GM12878 (cell line): Measurements from ENCODE around the gene IRS2. TPM values are rescaled to one million over a fixed set of nuclear protein-coding genes. Genes with fewer than 3 reads are reported as not detected.

ENCODE experiments used
- ATAC-seq: fragments of 200-7000 bp; cut with Tn5 transposase; 3 replicates; pipeline ENCODE4 v1.9.1; 2020; ENCODE audit warnings: mild to moderate bottlenecking, moderate library complexity
- BruUV-seq: library from RNA; stranded (reverse); fragments of 400-500 nt; replicated peaks from 2 replicates; lab custom pipeline; 2021; lab: Mats Ljungman, UMichigan
- CTCF ChIA-PET: fragments of 300-600 bp; sonication (Branson Sonifier 250); formaldehyde crosslinking; extraction: SDS; loops from one replicate; lab custom pipeline; 2021; ENCODE audit warnings: inconsistent platforms; lab: Yijun Ruan, JAX
- POLR2A ChIA-PET: fragments of 350-600 bp; formaldehyde crosslinking; extraction: SDS; loops from one replicate; lab custom pipeline; 2021; ENCODE audit warnings: inconsistent platforms; lab: Charles Lee
- RAD21 ChIA-PET: fragments of 300-600 bp; sonication (Branson Sonifier 250); formaldehyde crosslinking; loops from one replicate; lab custom pipeline; 2023; ENCODE audit warnings: antibody characterized with exemption; ENCODE audit not compliant: unreplicated experiment; lab: Charles Lee
- SMC1A ChIA-PET: fragments of 300-600 bp; sonication (Branson Sonifier 250); formaldehyde crosslinking; loops from one replicate; lab custom pipeline; 2023; ENCODE audit not compliant: unreplicated experiment, uncharacterized antibody; lab: Charles Lee
- DNase-seq: peaks from one replicate; pipeline ENCODE4 v3.0.0-alpha.2; 2011; ENCODE audit warnings: low read depth, low spot score
- FAIRE-seq: peaks from 3 replicates; lab custom pipeline; 2011; peaks lifted over from hg19 to GRCh38; lab: Jason Lieb, UNC
- H2AFZ ChIP-seq: 2 replicates; pipeline ENCODE4 v1.6.0; 2011; ENCODE audit warnings: low read depth, low read length, control low read depth; ENCODE audit not compliant: control insufficient read depth
- H3K27ac ChIP-seq: 2 replicates; pipeline ENCODE4 v1.5.1; 2011; ENCODE audit warnings: control low read depth; ENCODE audit not compliant: control insufficient read depth, insufficient read depth
- H3K27me3 ChIP-seq, 2 experiments: replicated peaks in 1 of 2; 2 replicates each; pipeline versions ENCODE4 v1.6.0 to v1.6.1; 2011; ENCODE audit warnings: low read length in 1 of 2; ENCODE audit not compliant: control insufficient read depth in 2 of 2, insufficient read depth in 2 of 2
- H3K36me3 ChIP-seq, 2 experiments: 2 replicates each; pipeline ENCODE4 v1.5.1; 2011; ENCODE audit warnings: low read length in 1 of 2; ENCODE audit not compliant: control insufficient read depth in 2 of 2, insufficient read depth in 2 of 2
- H3K4me1 ChIP-seq: 2 replicates; pipeline ENCODE4 v1.6.1; 2011; ENCODE audit warnings: mild to moderate bottlenecking, low read length, moderate library complexity, mixed read lengths; ENCODE audit not compliant: control insufficient read depth, insufficient read depth
- H3K4me2 ChIP-seq: 2 replicates; pipeline ENCODE4 v1.6.0; 2011; ENCODE audit warnings: control low read depth; ENCODE audit not compliant: control insufficient read depth, insufficient read depth
- H3K4me3 ChIP-seq: fragments of 200-600 bp; sonication (generic); 2 replicates; pipeline ENCODE4 v1.5.1; 2016
- H3K79me2 ChIP-seq: 2 replicates; pipeline ENCODE4 v1.6.0; 2011; ENCODE audit warnings: low read length; ENCODE audit not compliant: control insufficient read depth, insufficient read depth
- H3K9ac ChIP-seq: 2 replicates; pipeline ENCODE4 v1.8.0; 2011; ENCODE audit warnings: low read length, control low read depth, mixed read lengths; ENCODE audit not compliant: control insufficient read depth, insufficient read depth
- H3K9me3 ChIP-seq: replicated peaks from 3 replicates; pipeline ENCODE4 v1.5.1; 2011; ENCODE audit warnings: mild to moderate bottlenecking, low read length; ENCODE audit not compliant: control insufficient read depth, insufficient read depth
- H4K20me1 ChIP-seq: 2 replicates; pipeline ENCODE4 v1.6.0; 2011; ENCODE audit not compliant: control insufficient read depth, insufficient read depth
- BACH1 ChIP-seq: fragments of 450-650 bp; IDR thresholded peaks from 2 replicates; pipeline ENCODE4 v1.6.1; 2017; ENCODE audit warnings: mild to moderate bottlenecking, borderline replicate concordance
- BRCA1 ChIP-seq: IDR thresholded peaks from 2 replicates; pipeline ENCODE4 v1.6.1; 2011; ENCODE audit warnings: low read depth, low read length, improper control_type of control experiment
- EED ChIP-seq: sonication (generic); IDR thresholded peaks from 2 replicates; pipeline ENCODE4 v1.6.1; 2016; ENCODE audit warnings: antibody characterized with exemption, low read depth
- EZH2 ChIP-seq: IDR thresholded peaks from 2 replicates; pipeline ENCODE4 v1.6.1; 2012; ENCODE audit warnings: low read depth, mild to moderate bottlenecking, control low read depth, inconsistent platforms, low read length, borderline replicate concordance; ENCODE audit not compliant: control insufficient read depth
- GATAD2B ChIP-seq: fragments of 450-650 bp; conservative IDR thresholded peaks from 2 replicates; pipeline ENCODE4 v1.6.1; 2017; ENCODE audit warnings: low read depth, mild to moderate bottlenecking, moderate library complexity
- HDAC2 ChIP-seq: fragments of 200-600 bp; sonication (generic); IDR thresholded peaks from 2 replicates; pipeline ENCODE4 v1.6.1; 2017
- MEF2B ChIP-seq: fragments of 450-650 bp; IDR thresholded peaks from 2 replicates; pipeline ENCODE4 v1.6.1; 2018; ENCODE audit warnings: mild to moderate bottlenecking, moderate library complexity; ENCODE audit not compliant: partially characterized antibody, poor library complexity, severe bottlenecking
- MYC ChIP-seq: IDR thresholded peaks from 2 replicates; pipeline ENCODE4 v1.6.1; 2011; ENCODE audit warnings: mild to moderate bottlenecking, low read length, moderate library complexity, inconsistent platforms; ENCODE audit not compliant: insufficient read depth, insufficient replicate concordance, insufficient read length, severe bottlenecking
- PBX3 ChIP-seq: IDR thresholded peaks from 2 replicates; pipeline ENCODE4 v1.6.1; 2011; ENCODE audit warnings: mild to moderate bottlenecking, low read depth, low read length, moderate library complexity; ENCODE audit not compliant: insufficient replicate concordance
- RAD21 ChIP-seq: IDR thresholded peaks from 2 replicates; pipeline ENCODE4 v1.6.1; 2011; ENCODE audit warnings: mild to moderate bottlenecking, low read depth, low read length, moderate library complexity; ENCODE audit not compliant: insufficient read depth
- REST ChIP-seq: IDR thresholded peaks from 2 replicates; pipeline ENCODE4 v1.6.1; 2012; ENCODE audit warnings: mild to moderate bottlenecking, low read depth, low read length
- TARDBP ChIP-seq: IDR thresholded peaks from 2 replicates; pipeline ENCODE4 v1.6.1; 2016; ENCODE audit warnings: borderline replicate concordance
- ZNF274 ChIP-seq: IDR thresholded peaks from one replicate; pipeline ENCODE4 v1.8.0; 2011; ENCODE audit not compliant: insufficient read length, insufficient read depth
- WGBS: methylation state at CpG from one replicate; pipeline ENCODE4 v1.1.6; 2016; ENCODE audit warnings: low lambda C conversion rate; ENCODE audit not compliant: insufficient replicate concordance, insufficient coverage; ENCODE audit errors: missing lambda C conversion rate; 5-methylcytosine and 5-hydroxymethylcytosine counted together
- in situ Hi-C: fragments of 300-500 bp; cut with MboI; formaldehyde crosslinking; loops from 9 replicates; pipeline ENCODE4 v1.14.3; 2018; ENCODE audit warnings: mixed read lengths
- intact Hi-C: fragments of 100-400 bp; cut with micrococcal nuclease; formaldehyde crosslinking; loops from one replicate; pipeline ENCODE4 v1.14.2; 2022; ENCODE audit not compliant: unreplicated experiment
- polyA plus RNA-seq, 11 experiments: library from polyadenylated mRNA; depleted of rRNA in 4 of 11; unstranded in 6 of 11; stranded (reverse) in 5 of 11; fragments of >200 nt; fragmentation: Nextera tagmentation in 4 of 11; fragmentation: Illumina TruSeq in 1 of 11; extraction: Ambion mirVana in 4 of 11; extraction: Trizol in 1 of 11; gene quantifications; 1 replicate in 1 of 11; 2 replicates in 10 of 11; pipeline versions ENCODE4 v1.2.1 to v1.2.3, GENCODE V29; 2011 to 2016; ENCODE audit warnings: inconsistent platforms in 2 of 11, missing spikeins in 2 of 11, low read depth in 1 of 11
- total RNA-seq, 4 experiments: library from RNA; depleted of rRNA in 3 of 4; stranded (reverse); fragments of >200 nt in 3 of 4; fragmentation: Illumina TruSeq in 1 of 4; extraction: Trizol in 1 of 4; gene quantifications; 2 replicates each; pipeline versions ENCODE4 v1.2.1 to v1.2.3, GENCODE V29; 2013 to 2021
- TF ChIP-seq, protein P1 (sequence below): fragments of 450-650 bp; conservative IDR thresholded peaks from 2 replicates; pipeline ENCODE4 v1.6.1; 2017; ENCODE audit warnings: mild to moderate bottlenecking, moderate library complexity
- TF ChIP-seq, protein P2 (sequence below): IDR thresholded peaks from 2 replicates; pipeline ENCODE4 v1.6.1; 2012; ENCODE audit warnings: low read depth, low read length, improper control_type of control experiment

IRS2 gene
- total and polyA plus RNA-seq, 10 of the 15 experiments (the other 5 are each of a cell fraction or from before 2014, with no cell fraction given) = 0.01 to 0.31 (median 0.07) TPM; not detected in 6

GRCh38 chr13:109769921-109770320, 16.5 kb downstream of the IRS2 start:
- Histone ChIP-seq H3K79me2 (no peaks in the 10 kb centered on the region), H3K27ac (no peak overlapping the region), H4K20me1 (no peaks in the 10 kb centered on the region), H3K9ac (no peak overlapping the region), H2AFZ (no peak overlapping the region), H3K4me2 (no peak overlapping the region), H3K9me3 (no peaks in the 10 kb centered on the region), H3K27me3 (no peaks in the 10 kb centered on the region), H3K36me3 (no peaks in the 10 kb centered on the region), H3K4me1 (no peaks in the 10 kb centered on the region), H3K4me3 (no peak overlapping the region)
- ChIA-PET SMC1A (interaction anchor here (0.9 kb wide), 1 partner anchor 11 kb away, joined by 4 read pairs; no protein-coding TSS in a partner anchor), POLR2A (no interaction called here), RAD21 (no interaction called here), CTCF (no interaction called here)
- intact Hi-C loops (no loop called here), in situ Hi-C loops (no loop called here)
- DNase-seq (no peak), ATAC-seq (no peak), FAIRE-seq (no peak)
- 4% methylated on average over 5 of the region's 5 CpGs for WGBS
- BruUV-seq = no TSS peak
- TF ChIP-seq EZH2 = no peak
- no peak for TF ChIP-seq MEF2B
- no peak for TF ChIP-seq MYC
- TF ChIP-seq RAD21 = no peak
- TF ChIP-seq BRCA1 = no peak
- TF ChIP-seq ZNF274 = no peak
- no peak for TF ChIP-seq PBX3
- TF ChIP-seq REST = no peak
- no peak for TF ChIP-seq EED
- no peak for TF ChIP-seq HDAC2
- TF ChIP-seq GATAD2B = no peak
- TF ChIP-seq, protein P1, sequence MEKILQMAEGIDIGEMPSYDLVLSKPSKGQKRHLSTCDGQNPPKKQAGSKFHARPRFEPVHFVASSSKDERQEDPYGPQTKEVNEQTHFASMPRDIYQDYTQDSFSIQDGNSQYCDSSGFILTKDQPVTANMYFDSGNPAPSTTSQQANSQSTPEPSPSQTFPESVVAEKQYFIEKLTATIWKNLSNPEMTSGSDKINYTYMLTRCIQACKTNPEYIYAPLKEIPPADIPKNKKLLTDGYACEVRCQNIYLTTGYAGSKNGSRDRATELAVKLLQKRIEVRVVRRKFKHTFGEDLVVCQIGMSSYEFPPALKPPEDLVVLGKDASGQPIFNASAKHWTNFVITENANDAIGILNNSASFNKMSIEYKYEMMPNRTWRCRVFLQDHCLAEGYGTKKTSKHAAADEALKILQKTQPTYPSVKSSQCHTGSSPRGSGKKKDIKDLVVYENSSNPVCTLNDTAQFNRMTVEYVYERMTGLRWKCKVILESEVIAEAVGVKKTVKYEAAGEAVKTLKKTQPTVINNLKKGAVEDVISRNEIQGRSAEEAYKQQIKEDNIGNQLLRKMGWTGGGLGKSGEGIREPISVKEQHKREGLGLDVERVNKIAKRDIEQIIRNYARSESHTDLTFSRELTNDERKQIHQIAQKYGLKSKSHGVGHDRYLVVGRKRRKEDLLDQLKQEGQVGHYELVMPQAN = no peak
- TF ChIP-seq, protein P2, sequence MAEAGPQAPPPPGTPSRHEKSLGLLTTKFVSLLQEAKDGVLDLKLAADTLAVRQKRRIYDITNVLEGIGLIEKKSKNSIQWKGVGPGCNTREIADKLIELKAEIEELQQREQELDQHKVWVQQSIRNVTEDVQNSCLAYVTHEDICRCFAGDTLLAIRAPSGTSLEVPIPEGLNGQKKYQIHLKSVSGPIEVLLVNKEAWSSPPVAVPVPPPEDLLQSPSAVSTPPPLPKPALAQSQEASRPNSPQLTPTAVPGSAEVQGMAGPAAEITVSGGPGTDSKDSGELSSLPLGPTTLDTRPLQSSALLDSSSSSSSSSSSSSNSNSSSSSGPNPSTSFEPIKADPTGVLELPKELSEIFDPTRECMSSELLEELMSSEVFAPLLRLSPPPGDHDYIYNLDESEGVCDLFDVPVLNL = no peak
- TF ChIP-seq BACH1 = no peak
- no peak for TF ChIP-seq TARDBP
